Neural cell (in vitro differentiated cells): ENCODE data around the gene NSFL1C. TPM values are rescaled to one million over a fixed set of nuclear protein-coding genes. Genes with fewer than 3 reads are reported as not detected.

Source experiments
- H2AFZ ChIP-seq: fragments of 200-600, 300-800 bp; sonication (generic), shearing (Covaris generic); 2 replicates; pipeline ENCODE4 v1.6.0; 2014; ENCODE audit warnings: low read depth, mild to moderate bottlenecking, antibody characterized with exemption, low read length, moderate library complexity
- H3F3A ChIP-seq: fragments of 200-600 bp; shearing (Covaris generic); 2 replicates; pipeline ENCODE4 v1.6.1; 2016; ENCODE audit warnings: mild to moderate bottlenecking, moderate library complexity, mixed read lengths, antibody characterized with exemption, low read length; ENCODE audit not compliant: insufficient read depth, poor library complexity, severe bottlenecking
- H3K27ac ChIP-seq: fragments of 200-600, 300-800 bp; sonication (generic), shearing (Covaris generic); 2 replicates; pipeline ENCODE4 v1.5.1; 2014; ENCODE audit warnings: mild to moderate bottlenecking, low read length, moderate library complexity
- H3K27me3 ChIP-seq: fragments of 300-800, 200-600 bp; sonication (generic), shearing (Covaris generic); 2 replicates; pipeline ENCODE4 v1.6.0; 2014; ENCODE audit warnings: mild to moderate bottlenecking, low read depth, low read length, moderate library complexity; ENCODE audit not compliant: insufficient read depth
- H3K36me3 ChIP-seq: fragments of 300-800, 200-600 bp; sonication (generic), shearing (Covaris generic); 2 replicates; pipeline ENCODE4 v1.5.1; 2014; ENCODE audit warnings: mild to moderate bottlenecking, antibody characterized with exemption, low read length, moderate library complexity; ENCODE audit not compliant: insufficient read depth
- H3K4me2 ChIP-seq: fragments of 300-800, 200-600 bp; sonication (generic), shearing (Covaris generic); 2 replicates; pipeline ENCODE4 v1.6.0; 2014; ENCODE audit warnings: mild to moderate bottlenecking, low read length
- H3K4me3 ChIP-seq: fragments of 300-800, 200-600 bp; sonication (generic), shearing (Covaris generic); 2 replicates; pipeline ENCODE4 v1.5.1; 2014; ENCODE audit warnings: mild to moderate bottlenecking, low read length, moderate library complexity
- H3K79me2 ChIP-seq: fragments of 200-600 bp; shearing (Covaris generic); replicated peaks from 2 replicates; pipeline ENCODE4 v1.6.0; 2014; ENCODE audit warnings: mild to moderate bottlenecking, low read length, moderate library complexity; ENCODE audit not compliant: insufficient read depth
- H3K9ac ChIP-seq: fragments of 300-800, 200-600 bp; sonication (generic), shearing (Covaris generic); 2 replicates; pipeline ENCODE4 v1.6.1; 2016; ENCODE audit warnings: mild to moderate bottlenecking, low read length, mixed read lengths
- H3K9me2 ChIP-seq: fragments of 200-600 bp; shearing (Covaris generic); 2 replicates; pipeline ENCODE4 v1.6.1; 2016; ENCODE audit warnings: mild to moderate bottlenecking, low read length, mixed read lengths; ENCODE audit not compliant: insufficient read depth
- H3K9me3 ChIP-seq: fragments of 200-600, 300-800 bp; sonication (generic), shearing (Covaris generic); 2 replicates; pipeline ENCODE4 v1.6.1; 2016; ENCODE audit warnings: mild to moderate bottlenecking, mixed run types, low read length, moderate library complexity, mixed read lengths
- H4K20me1 ChIP-seq: fragments of 200-600 bp; shearing (Covaris generic); 2 replicates; pipeline ENCODE4 v1.6.1; 2016; ENCODE audit warnings: mild to moderate bottlenecking, mixed run types; ENCODE audit not compliant: insufficient read depth
- CTCF ChIP-seq: fragments of 450-650 bp; IDR thresholded peaks from 2 replicates; pipeline ENCODE4 v1.5.1; 2014; ENCODE audit warnings: antibody characterized with exemption, mild to moderate bottlenecking, moderate library complexity; ENCODE audit not compliant: poor library complexity, severe bottlenecking
- EP300 ChIP-seq: fragments of 450-650 bp; conservative IDR thresholded peaks from 2 replicates; pipeline ENCODE4 v1.6.1; 2014; ENCODE audit warnings: antibody characterized with exemption, mild to moderate bottlenecking, moderate library complexity; ENCODE audit not compliant: poor library complexity, severe bottlenecking
- EZH2 ChIP-seq: fragments of 200-600, 300-800 bp; shearing (Covaris generic), sonication (generic); IDR thresholded peaks from 2 replicates; pipeline ENCODE4 v1.6.1; 2014; ENCODE audit warnings: antibody characterized with exemption, low read length, borderline replicate concordance, mild to moderate bottlenecking; ENCODE audit not compliant: insufficient read depth, poor library complexity, severe bottlenecking
- MXI1 ChIP-seq: fragments of 450-650 bp; conservative IDR thresholded peaks from 2 replicates; pipeline ENCODE4 v1.6.1; 2014; ENCODE audit warnings: antibody characterized with exemption, mild to moderate bottlenecking; ENCODE audit not compliant: poor library complexity, severe bottlenecking
- POLR2AphosphoS5 ChIP-seq: IDR thresholded peaks from 2 replicates; pipeline ENCODE4 v1.6.1; 2012
- RAD21 ChIP-seq: fragments of 450-650 bp; conservative IDR thresholded peaks from 2 replicates; pipeline ENCODE4 v1.6.1; 2014; ENCODE audit warnings: antibody characterized with exemption, mild to moderate bottlenecking, moderate library complexity
- SMC3 ChIP-seq: fragments of 450-650 bp; conservative IDR thresholded peaks from 2 replicates; pipeline ENCODE4 v1.6.1; 2014; ENCODE audit warnings: antibody characterized with exemption, mild to moderate bottlenecking, moderate library complexity; ENCODE audit not compliant: poor library complexity
- TAF1 ChIP-seq: IDR thresholded peaks from 2 replicates; pipeline ENCODE4 v1.6.1; 2012; ENCODE audit warnings: low read depth
- polyA plus RNA-seq: library from polyadenylated mRNA; depleted of rRNA; stranded (reverse); fragments of >200 nt; gene quantifications from 2 replicates; pipeline ENCODE4 v1.2.3, GENCODE V29; 2014
- TF ChIP-seq, protein P1 (sequence below): IDR thresholded peaks from 2 replicates; pipeline ENCODE4 v1.6.1; 2012; ENCODE audit warnings: borderline replicate concordance

NSFL1C gene
- polyA plus RNA-seq, 1 donor from 2014 or later, result 48.7 TPM

DNA sequence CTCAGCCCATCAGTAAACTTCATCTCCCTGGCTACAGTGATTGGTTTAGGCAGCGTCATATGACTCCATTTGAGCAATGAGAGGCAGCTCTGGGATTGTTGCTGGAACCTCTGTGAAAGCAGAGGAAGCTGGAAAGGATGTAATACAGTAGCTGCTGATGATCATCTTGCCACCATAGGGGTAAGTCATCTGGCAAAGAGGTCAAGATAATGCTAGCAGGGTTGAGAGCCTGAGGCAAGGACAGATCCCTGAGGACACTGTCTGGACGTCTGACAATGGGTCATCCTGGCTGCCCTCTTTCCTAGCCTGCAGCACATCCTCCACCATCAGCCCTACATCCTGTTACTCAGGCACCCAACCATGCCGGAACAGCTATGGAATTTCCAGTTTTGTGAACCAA lies 48.3 kb downstream of the NSFL1C start:
- H3K9ac ChIP-seq, result no peak overlapping the region
- H3K9me3 ChIP-seq, result no peaks in the 10 kb centered on the region
- no peak overlapping the region for H2AFZ ChIP-seq
- H4K20me1 ChIP-seq, result no peaks in the 10 kb centered on the region
- no peaks in the 10 kb centered on the region for H3K36me3 ChIP-seq
- no peaks in the 10 kb centered on the region for H3K79me2 ChIP-seq
- no peak overlapping the region for H3K27ac ChIP-seq
- no peak overlapping the region for H3K4me3 ChIP-seq
- H3F3A ChIP-seq, result no peaks in the 10 kb centered on the region
- no peaks in the 10 kb centered on the region for H3K9me2 ChIP-seq
- no peaks in the 10 kb centered on the region for H3K27me3 ChIP-seq
- TF ChIP-seq EP300 (no peak), POLR2AphosphoS5 (no peak), TAF1 (no peak), RAD21 (no peak), SMC3 (no peak), MXI1 (no peak), EZH2 (no peak), CTCF (no peak)
- TF ChIP-seq, protein P1, sequence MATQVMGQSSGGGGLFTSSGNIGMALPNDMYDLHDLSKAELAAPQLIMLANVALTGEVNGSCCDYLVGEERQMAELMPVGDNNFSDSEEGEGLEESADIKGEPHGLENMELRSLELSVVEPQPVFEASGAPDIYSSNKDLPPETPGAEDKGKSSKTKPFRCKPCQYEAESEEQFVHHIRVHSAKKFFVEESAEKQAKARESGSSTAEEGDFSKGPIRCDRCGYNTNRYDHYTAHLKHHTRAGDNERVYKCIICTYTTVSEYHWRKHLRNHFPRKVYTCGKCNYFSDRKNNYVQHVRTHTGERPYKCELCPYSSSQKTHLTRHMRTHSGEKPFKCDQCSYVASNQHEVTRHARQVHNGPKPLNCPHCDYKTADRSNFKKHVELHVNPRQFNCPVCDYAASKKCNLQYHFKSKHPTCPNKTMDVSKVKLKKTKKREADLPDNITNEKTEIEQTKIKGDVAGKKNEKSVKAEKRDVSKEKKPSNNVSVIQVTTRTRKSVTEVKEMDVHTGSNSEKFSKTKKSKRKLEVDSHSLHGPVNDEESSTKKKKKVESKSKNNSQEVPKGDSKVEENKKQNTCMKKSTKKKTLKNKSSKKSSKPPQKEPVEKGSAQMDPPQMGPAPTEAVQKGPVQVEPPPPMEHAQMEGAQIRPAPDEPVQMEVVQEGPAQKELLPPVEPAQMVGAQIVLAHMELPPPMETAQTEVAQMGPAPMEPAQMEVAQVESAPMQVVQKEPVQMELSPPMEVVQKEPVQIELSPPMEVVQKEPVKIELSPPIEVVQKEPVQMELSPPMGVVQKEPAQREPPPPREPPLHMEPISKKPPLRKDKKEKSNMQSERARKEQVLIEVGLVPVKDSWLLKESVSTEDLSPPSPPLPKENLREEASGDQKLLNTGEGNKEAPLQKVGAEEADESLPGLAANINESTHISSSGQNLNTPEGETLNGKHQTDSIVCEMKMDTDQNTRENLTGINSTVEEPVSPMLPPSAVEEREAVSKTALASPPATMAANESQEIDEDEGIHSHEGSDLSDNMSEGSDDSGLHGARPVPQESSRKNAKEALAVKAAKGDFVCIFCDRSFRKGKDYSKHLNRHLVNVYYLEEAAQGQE, result no peak
- H3K4me2 ChIP-seq, result no peak overlapping the region

GRCh38 chr20:1417790-1418189 lies 48.9 kb downstream of the NSFL1C start:
- no peak overlapping the region for H2AFZ ChIP-seq
- no peaks in the 10 kb centered on the region for H3K79me2 ChIP-seq
- no peak overlapping the region for H3K4me2 ChIP-seq
- H3F3A ChIP-seq, result no peaks in the 10 kb centered on the region
- no peak overlapping the region for H3K4me3 ChIP-seq
- H3K9me3 ChIP-seq, result no peaks in the 10 kb centered on the region
- no peaks in the 10 kb centered on the region for H3K9me2 ChIP-seq
- no peaks in the 10 kb centered on the region for H3K27me3 ChIP-seq
- H3K36me3 ChIP-seq, result no peaks in the 10 kb centered on the region
- TF ChIP-seq MXI1 (no peak), POLR2AphosphoS5 (no peak), SMC3 (no peak), RAD21 (no peak), EZH2 (no peak), CTCF (no peak), EP300 (no peak), TAF1 (no peak)
- TF ChIP-seq, protein P1, result no peak
- H3K9ac ChIP-seq, result no peak overlapping the region
- no peak overlapping the region for H3K27ac ChIP-seq
- H4K20me1 ChIP-seq, result no peaks in the 10 kb centered on the region
